Epithelial cell of prostate (primary cell): ENCODE data around the gene DUSP12.

Source experiments
- DNase-seq: peaks from one replicate; pipeline ENCODE4 v3.0.0-alpha.2; 2011; ENCODE audit warnings: low read depth, low spot score
- H3K27ac ChIP-seq: fragments of 450-650 bp; 2 replicates; pipeline ENCODE4 v1.5.1; 2017; ENCODE audit warnings: mild to moderate bottlenecking

Gene DUSP12

GRCh38 chr1:161805399-161806197, 56.0 kb downstream of the DUSP12 start:
- no peak for DNase-seq

More at GRCh38 chr1:161805399-161806197, 56.0 kb downstream of the DUSP12 start:
- H3K27ac ChIP-seq = no peak overlapping the region
